GM19467 (cell line): ENCODE measurements around the gene CACNA1C.

ENCODE experiments used
- ATAC-seq: cut with Tn5 transposase; IDR thresholded peaks from one replicate; pipeline ENCODE4 v1.9.1; 2021; ENCODE audit warnings: mild to moderate bottlenecking, moderate library complexity; ENCODE audit not compliant: unreplicated experiment

Gene CACNA1C

GRCh38 chr12:2167231-2167630 is 114.4 kb downstream of the CACNA1C start:
- no peak for ATAC-seq

- ATAC-seq = no peak
Observed at GRCh38 chr12:2168808-2169207, 116.0 kb downstream of the CACNA1C start.

- no peak for ATAC-seq
Observed at GRCh38 chr12:2169489-2169888, 116.7 kb downstream of the CACNA1C start.

GRCh38 chr12:2169940-2170339 is 117.2 kb downstream of the CACNA1C start:
- ATAC-seq = no peak

GRCh38 chr12:2170376-2170775 is 117.6 kb downstream of the CACNA1C start:
- no peak for ATAC-seq

- no peak for ATAC-seq
Observed at GRCh38 chr12:2171672-2172426, 119.1 kb downstream of the CACNA1C start.

GRCh38 chr12:2172491-2173214 is 119.9 kb downstream of the CACNA1C start:
- ATAC-seq = no peak

GRCh38 chr12:2173971-2174370 is 121.2 kb downstream of the CACNA1C start:
- ATAC-seq = no peak

- no peak for ATAC-seq
Observed at GRCh38 chr12:2177003-2177402, 124.2 kb downstream of the CACNA1C start.

- ATAC-seq = no peak
Observed at GRCh38 chr12:2177751-2178150, 125.0 kb downstream of the CACNA1C start.

- ATAC-seq = no peak
Observed at GRCh38 chr12:2179058-2179457, 126.3 kb downstream of the CACNA1C start.

- ATAC-seq = no peak
Observed at GRCh38 chr12:2179953-2180736, 127.4 kb downstream of the CACNA1C start.

GRCh38 chr12:2180737-2181082 is 127.9 kb downstream of the CACNA1C start:
- no peak for ATAC-seq

- ATAC-seq = no peak
Observed at GRCh38 chr12:2183556-2184541, 131.1 kb downstream of the CACNA1C start.

- no peak for ATAC-seq
Observed at GRCh38 chr12:2185751-2186341, 133.1 kb downstream of the CACNA1C start.

- no peak for ATAC-seq
Observed at GRCh38 chr12:2187195-2187945, 134.6 kb downstream of the CACNA1C start.

- no peak for ATAC-seq
Observed at GRCh38 chr12:2190085-2190484, 137.3 kb downstream of the CACNA1C start.

GRCh38 chr12:2190896-2191533 is 138.2 kb downstream of the CACNA1C start:
- ATAC-seq = no peak
